GM12874 (cell line): Measurements from ENCODE around the gene TSC22D3.

ENCODE experiments used
- TF ChIP-seq, protein P1 (sequence below): IDR thresholded peaks from 2 replicates; pipeline ENCODE4 v1.5.1; 2011; ENCODE audit warnings: low read depth, mild to moderate bottlenecking, control low read depth, low read length, moderate library complexity; ENCODE audit not compliant: insufficient read depth

The TSC22D3 gene

DNA sequence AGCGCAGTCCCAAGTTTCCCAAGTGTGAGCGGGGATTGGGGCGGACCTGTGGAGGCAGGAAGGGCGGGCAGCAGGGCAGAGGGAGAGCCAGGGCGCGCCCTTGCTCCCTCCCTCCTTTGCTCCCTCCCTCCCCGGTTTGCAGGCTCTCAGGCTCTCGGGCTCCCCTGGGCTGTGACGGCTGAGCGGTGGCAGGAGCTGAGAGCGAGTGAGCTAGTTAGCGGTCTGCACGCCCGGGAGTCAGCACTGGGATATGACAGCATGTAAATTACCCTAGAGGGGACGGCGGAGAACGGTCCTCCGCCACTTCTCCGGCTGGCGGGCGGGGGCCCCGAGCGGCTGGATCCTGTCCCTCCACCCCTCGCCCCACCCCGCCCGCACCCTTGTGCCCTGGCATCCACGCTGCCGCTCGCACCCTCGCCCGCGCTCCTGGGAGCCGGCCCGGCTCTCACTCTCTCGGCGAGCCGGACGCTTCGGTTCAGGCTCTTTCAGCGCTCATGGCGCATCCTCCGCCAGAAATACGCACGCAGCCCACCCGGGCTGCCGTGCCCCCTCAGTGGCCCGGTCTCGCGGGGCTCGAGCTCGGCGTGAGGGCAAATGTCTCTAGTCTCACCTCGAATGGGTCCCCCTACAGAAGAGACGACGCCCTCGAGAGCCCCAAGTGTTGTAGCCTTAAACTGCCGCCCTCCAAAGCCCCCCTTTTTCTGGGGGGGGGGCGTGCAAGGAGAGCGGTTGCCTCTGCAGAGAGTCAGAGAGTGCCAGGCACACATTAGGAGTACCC lies at the start of gene TSC22D3:
TSC22D3 (minus strand) TSS at position 54 of the 778 bp plus-strand sequence. CDS start 368 bp downstream, outside the sequence.
- TF ChIP-seq, protein P1, sequence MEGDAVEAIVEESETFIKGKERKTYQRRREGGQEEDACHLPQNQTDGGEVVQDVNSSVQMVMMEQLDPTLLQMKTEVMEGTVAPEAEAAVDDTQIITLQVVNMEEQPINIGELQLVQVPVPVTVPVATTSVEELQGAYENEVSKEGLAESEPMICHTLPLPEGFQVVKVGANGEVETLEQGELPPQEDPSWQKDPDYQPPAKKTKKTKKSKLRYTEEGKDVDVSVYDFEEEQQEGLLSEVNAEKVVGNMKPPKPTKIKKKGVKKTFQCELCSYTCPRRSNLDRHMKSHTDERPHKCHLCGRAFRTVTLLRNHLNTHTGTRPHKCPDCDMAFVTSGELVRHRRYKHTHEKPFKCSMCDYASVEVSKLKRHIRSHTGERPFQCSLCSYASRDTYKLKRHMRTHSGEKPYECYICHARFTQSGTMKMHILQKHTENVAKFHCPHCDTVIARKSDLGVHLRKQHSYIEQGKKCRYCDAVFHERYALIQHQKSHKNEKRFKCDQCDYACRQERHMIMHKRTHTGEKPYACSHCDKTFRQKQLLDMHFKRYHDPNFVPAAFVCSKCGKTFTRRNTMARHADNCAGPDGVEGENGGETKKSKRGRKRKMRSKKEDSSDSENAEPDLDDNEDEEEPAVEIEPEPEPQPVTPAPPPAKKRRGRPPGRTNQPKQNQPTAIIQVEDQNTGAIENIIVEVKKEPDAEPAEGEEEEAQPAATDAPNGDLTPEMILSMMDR: no peak

DNA sequence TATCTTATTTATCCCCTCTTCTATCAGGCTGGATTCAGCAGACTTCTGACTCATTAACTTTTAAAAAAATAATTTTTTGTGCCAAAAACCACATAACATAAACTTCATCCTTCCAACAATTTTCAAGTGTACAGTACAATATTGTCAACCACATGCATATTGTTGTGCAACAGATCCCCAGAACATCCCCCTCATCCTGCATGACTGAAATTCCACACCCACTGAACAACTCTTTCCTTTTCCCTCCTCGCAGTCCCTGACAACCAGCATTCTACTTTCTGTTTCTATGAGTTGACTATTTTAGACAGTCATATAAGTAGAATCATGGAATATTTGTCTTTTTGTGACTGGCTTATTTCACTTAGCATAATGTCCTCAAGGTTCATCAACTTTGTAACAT lies 47.9 kb upstream of the TSC22D3 start:
- TF ChIP-seq, protein P1: no peak

DNA sequence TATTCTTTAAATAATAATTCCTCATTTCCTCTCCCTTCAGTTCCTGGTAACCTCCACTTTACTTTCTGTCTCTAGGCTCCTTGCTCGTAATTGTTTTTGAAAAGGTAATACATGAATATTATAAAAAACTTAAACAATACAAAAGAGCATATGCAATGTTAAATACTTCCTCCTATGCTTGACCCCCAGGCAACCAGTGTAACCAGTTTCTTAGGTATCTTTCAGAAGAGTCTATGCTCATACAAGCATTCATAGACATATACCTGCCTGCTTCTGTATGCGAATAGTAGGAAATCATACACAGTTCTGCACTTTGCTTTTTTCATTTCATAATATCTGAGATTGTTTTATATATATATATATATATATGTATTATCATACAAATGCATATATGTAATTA lies 47.5 kb upstream of the TSC22D3 start:
- TF ChIP-seq, protein P1: no peak

DNA sequence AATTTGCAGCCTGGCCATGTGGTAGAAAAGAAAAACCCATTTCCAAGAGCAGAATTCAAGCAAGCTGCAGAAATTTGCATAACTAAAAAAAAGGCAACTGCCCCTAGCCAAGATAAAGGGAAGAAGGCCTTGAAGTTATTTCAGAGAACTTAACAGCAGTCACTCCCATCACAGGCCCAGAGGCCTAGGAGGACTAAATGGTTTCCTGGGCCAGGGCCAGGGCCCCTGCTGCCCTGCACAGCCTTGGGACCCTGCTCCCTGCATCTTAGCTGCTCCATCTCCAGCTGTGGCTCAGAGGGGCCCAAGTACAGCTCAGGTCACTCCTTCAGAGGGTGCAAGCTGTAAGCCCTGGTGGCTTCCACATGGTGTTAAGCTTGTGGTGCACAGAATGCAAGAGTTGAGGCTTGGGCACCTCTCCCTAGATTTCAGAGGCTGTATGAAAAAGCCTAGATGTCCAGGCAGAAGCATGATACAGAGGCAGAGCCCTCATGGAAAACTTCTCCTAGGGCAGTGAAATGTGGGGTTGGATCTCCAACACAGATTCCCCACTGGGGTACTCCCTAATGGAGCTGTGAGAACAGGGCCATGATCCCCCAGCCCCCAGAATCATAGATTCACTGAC lies 43.4 kb upstream of the TSC22D3 start:
- TF ChIP-seq, protein P1: no peak

DNA sequence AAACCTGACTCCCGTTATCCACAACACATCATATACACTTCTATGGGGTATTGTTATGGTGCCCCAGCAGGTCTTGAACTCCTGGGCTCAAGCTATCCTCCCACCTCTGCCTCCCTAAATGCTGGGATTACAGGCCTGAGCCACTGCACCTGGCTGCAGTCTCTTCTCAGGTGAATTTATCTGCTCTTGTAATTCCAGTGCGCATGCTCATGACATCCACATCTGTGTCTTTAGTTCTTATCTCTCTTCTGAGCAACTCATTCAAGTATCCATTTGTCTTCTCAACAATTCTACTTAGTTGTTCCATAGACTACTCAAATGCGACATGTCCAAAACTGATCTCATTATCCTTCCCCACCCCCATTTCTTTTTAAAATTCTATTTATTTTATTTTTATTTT lies 29.6 kb upstream of the TSC22D3 start:
- TF ChIP-seq, protein P1: no peak

DNA sequence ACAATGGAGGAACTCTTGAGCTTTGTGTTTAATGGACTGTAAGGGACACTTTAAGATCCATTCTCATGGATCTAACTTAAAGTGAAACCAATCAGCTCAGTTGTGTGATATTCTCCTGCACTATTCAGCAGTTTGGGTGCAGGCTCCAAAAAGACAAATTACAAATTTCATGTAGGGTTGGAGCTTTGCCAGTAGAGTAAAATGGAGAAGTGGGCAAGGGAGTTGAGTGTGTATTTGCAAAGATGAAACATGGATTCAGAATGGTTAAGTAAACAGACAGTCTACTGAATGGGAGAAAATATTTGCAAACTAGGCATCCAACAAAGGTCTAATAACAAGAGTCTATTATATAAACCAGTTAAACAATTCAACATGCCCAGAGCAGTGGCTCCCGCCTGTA lies 28.8 kb upstream of the TSC22D3 start:
- TF ChIP-seq, protein P1: no peak

DNA sequence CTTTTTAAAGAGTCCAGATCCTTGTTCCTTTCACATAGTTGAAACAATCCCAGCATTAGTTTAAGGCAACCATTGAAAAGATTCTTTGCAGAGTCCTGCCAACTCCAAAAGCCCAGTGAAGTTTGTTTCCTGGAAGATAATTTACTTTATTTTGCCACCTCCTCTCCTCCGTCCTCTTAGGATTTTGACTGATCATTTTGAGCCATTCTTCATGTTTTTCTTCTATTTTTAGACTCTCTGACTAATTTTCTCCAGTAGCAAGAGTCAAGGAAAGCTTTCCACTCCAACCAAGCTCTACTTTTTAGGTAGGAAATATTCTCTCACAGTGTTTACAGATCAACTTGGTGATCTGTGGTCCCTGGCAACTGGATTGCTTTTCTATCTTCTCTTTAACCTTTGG lies 12.2 kb upstream of the TSC22D3 start:
- TF ChIP-seq, protein P1: no peak
